Thyroid gland (tissue), 4 donors: ENCODE measurements around the gene TEKT3.

ENCODE experiments used
- POLR2A ChIP-seq, 2 donors: fragments of 450-650 bp; IDR thresholded peaks; one replicate each; pipeline ENCODE4 v1.6.1; 2017; ENCODE audit warnings: antibody characterized with exemption in 2 of 2, mild to moderate bottlenecking in 2 of 2, moderate library complexity in 1 of 2
- TF ChIP-seq, protein P1 (sequence below), 6 experiments: fragments of 200-600 bp in 3 of 6; fragments of 450-650 bp in 3 of 6; sonication (generic) in 3 of 6; IDR thresholded peaks; one replicate each; pipeline ENCODE4 v1.5.1; 2016 to 2019; ENCODE audit warnings: antibody characterized with exemption in 6 of 6, mild to moderate bottlenecking in 2 of 6, inconsistent platforms in 1 of 6, moderate library complexity in 1 of 6

DNA sequence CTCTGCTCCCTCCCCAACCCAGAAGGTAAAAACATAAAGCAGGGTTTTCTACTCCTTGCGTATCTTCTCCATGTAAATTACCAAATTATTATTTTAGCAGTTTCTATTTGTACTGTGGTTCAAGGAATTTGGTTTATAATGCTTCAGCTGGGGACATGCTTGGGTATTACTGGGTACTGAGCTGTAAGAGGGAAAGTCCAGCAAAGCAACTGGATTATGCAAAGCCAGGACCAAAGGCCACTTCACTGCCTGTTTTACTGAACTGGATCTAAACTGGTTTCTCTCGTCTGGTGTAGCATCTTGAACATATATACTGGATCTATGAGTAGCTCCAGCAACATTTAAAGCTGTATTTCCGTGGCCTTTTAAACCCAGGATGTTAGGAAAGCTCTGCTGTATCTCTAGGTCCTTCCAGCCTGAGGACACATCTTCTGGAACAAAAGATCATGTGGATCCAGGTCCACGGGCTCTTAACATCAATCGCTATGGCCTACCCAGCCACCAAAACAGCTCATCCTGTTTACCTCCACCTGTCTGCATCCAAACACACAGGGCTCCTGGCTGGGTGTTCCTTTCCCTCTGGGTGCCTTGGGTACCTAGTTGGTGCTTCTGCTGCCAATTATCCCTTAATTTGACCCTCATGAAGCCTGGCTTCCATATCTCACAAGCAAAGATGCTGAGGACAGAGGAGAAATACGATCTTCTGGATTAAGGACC lies 83.4 kb downstream of the TEKT3 start:
- TF ChIP-seq POLR2A (IDR thresholded peaks at IDR 0.05) = no peak
- TF ChIP-seq, protein P1, sequence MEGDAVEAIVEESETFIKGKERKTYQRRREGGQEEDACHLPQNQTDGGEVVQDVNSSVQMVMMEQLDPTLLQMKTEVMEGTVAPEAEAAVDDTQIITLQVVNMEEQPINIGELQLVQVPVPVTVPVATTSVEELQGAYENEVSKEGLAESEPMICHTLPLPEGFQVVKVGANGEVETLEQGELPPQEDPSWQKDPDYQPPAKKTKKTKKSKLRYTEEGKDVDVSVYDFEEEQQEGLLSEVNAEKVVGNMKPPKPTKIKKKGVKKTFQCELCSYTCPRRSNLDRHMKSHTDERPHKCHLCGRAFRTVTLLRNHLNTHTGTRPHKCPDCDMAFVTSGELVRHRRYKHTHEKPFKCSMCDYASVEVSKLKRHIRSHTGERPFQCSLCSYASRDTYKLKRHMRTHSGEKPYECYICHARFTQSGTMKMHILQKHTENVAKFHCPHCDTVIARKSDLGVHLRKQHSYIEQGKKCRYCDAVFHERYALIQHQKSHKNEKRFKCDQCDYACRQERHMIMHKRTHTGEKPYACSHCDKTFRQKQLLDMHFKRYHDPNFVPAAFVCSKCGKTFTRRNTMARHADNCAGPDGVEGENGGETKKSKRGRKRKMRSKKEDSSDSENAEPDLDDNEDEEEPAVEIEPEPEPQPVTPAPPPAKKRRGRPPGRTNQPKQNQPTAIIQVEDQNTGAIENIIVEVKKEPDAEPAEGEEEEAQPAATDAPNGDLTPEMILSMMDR (IDR thresholded peaks at IDR 0.05) = no peak
